ENCODE results near the gene ALG12. TPM values are rescaled to one million over a fixed set of nuclear protein-coding genes. Genes with fewer than 3 reads are reported as not detected.

The ALG12 gene
- total RNA-seq, 2 experiments from 2014 or later, result 11.4 to 11.7 TPM

DNA sequence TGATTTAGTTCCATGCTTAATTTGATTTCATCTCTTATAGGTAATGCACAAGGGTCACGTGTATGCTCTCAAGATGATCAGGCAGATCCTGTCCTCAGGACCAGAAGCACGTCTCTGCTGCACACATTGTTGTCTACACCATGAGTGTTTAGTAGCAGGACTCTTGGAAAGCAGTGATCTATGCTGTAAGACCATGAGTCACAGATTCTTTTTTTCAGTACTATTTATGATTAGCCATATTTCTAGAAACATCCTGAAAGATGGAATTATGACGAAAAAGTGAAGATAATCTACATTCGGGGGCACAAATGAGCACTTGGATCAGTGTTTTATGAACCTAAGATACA is 35.0 kb downstream of the ALG12 start:
- Histone ChIP-seq H2AFZ (ENCODE audit: low read length) (no peak overlapping the region), H4K20me1 (ENCODE audit: insufficient read depth, low read length) (no peaks in the 10 kb centered on the region), H3K27ac (ENCODE audit: low read depth, low read length, poor library complexity, severe bottlenecking) (no peak overlapping the region), H3K4me1 (ENCODE audit: insufficient read depth, low read length, poor library complexity, severe bottlenecking) (no peaks in the 10 kb centered on the region), H3K4me2 (ENCODE audit: low read length) (no peak overlapping the region), H3K79me2 (ENCODE audit: insufficient read depth, low read depth, low read length) (peaks cover 30% of the 10 kb centered on the region; the same call in 1 of the 2 replicates), H3K36me3 (ENCODE audit: insufficient read depth, low read length) (peaks cover 63% of the 10 kb centered on the region), H3K9me3 (ENCODE audit: low read length) (no peaks in the 10 kb centered on the region), H3K9me2 (ENCODE audit: insufficient read depth, low read length) (no peaks in the 10 kb centered on the region), H3K4me3 (ENCODE audit: low read depth, low read length, poor library complexity, severe bottlenecking) (no peak overlapping the region)
- POLR2A ChIA-PET, result no interaction called here
- BruUV-seq (replicated peaks), result no TSS peak
- TF ChIP-seq, protein P1, sequence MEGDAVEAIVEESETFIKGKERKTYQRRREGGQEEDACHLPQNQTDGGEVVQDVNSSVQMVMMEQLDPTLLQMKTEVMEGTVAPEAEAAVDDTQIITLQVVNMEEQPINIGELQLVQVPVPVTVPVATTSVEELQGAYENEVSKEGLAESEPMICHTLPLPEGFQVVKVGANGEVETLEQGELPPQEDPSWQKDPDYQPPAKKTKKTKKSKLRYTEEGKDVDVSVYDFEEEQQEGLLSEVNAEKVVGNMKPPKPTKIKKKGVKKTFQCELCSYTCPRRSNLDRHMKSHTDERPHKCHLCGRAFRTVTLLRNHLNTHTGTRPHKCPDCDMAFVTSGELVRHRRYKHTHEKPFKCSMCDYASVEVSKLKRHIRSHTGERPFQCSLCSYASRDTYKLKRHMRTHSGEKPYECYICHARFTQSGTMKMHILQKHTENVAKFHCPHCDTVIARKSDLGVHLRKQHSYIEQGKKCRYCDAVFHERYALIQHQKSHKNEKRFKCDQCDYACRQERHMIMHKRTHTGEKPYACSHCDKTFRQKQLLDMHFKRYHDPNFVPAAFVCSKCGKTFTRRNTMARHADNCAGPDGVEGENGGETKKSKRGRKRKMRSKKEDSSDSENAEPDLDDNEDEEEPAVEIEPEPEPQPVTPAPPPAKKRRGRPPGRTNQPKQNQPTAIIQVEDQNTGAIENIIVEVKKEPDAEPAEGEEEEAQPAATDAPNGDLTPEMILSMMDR (conservative IDR thresholded peaks at IDR 0.05; ENCODE audit: low read length), result no peak
- no peak for TF ChIP-seq EZH2phosphoT487 (IDR thresholded peaks at IDR 0.05; ENCODE audit: borderline replicate concordance, low read depth, low read length)
- DNase-seq (ENCODE audit: low spot score), result no peak
- intact Hi-C loops (cut with micrococcal nuclease; ENCODE audit: unreplicated experiment), result no loop called here
- CTCF ChIA-PET (ENCODE audit: unreplicated experiment), result no interaction called here

DNA sequence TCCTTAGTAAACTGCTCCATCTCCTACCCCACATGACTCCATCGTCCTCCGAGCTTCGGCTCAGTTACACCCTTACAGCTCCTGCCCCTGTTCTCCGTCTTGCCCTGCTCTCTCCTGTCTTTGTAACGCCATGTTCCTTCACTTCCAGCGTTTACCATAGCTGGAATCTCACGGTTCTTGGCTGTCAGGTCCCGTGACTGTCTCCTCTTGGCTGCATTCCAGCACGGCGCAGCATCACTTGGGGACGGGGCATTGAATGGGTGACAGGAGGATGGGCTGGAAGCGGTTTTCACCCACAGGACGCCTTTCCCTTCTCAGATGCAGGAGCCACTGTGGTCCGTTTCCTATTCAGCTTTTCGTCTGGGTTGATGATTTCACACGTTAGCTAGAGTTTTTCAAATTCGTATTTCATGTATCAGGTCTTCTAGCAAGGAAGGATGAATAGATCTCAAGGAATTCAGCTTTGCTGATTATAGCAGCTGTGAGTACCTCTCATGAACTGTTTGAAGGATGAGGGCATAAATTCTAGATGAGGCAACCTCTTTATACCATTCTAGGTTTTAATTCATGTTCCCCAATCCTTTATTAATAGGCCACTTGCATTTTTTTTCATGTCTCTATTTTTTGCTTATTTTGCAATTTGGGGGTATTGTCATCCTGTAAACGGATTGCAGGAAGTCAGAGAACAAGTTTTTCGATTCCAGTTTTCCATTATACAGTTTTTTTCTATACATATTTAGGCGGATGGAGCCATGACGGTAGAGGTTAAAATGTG is 35.5 kb downstream of the ALG12 start:
- no peaks in the 10 kb centered on the region for H3K4me1 ChIP-seq (ENCODE audit: insufficient read depth, low read length, poor library complexity, severe bottlenecking)
- H3K79me2 ChIP-seq (ENCODE audit: insufficient read depth, low read depth, low read length), result peaks cover 33% of the 10 kb centered on the region; the same call in 1 of the 2 replicates
- H2AFZ ChIP-seq (ENCODE audit: low read length), result no peak overlapping the region
- H3K27ac ChIP-seq (ENCODE audit: low read depth, low read length, poor library complexity, severe bottlenecking), result no peak overlapping the region
- peaks cover 63% of the 10 kb centered on the region for H3K36me3 ChIP-seq (ENCODE audit: insufficient read depth, low read length)
- H3K9me2 ChIP-seq (ENCODE audit: insufficient read depth, low read length), result no peaks in the 10 kb centered on the region
- TF ChIP-seq, protein P1 (conservative IDR thresholded peaks at IDR 0.05; ENCODE audit: low read length), result no peak
- POLR2A ChIA-PET, result interaction anchor here (1.1 kb wide), 1 partner anchor 12 kb away, joined by 3 read pairs; no protein-coding TSS in a partner anchor
- H3K4me2 ChIP-seq (ENCODE audit: low read length), result no peak overlapping the region
- no TSS peak for BruUV-seq (replicated peaks)
- H3K4me3 ChIP-seq (ENCODE audit: low read depth, low read length, poor library complexity, severe bottlenecking), result no peak overlapping the region
- H3K9me3 ChIP-seq (ENCODE audit: low read length), result no peaks in the 10 kb centered on the region
- CTCF ChIA-PET (ENCODE audit: unreplicated experiment), result no interaction called here
- H4K20me1 ChIP-seq (ENCODE audit: insufficient read depth, low read length), result no peaks in the 10 kb centered on the region
- DNase-seq (ENCODE audit: low spot score), result no peak
- intact Hi-C loops (cut with micrococcal nuclease; ENCODE audit: unreplicated experiment), result no loop called here

DNA sequence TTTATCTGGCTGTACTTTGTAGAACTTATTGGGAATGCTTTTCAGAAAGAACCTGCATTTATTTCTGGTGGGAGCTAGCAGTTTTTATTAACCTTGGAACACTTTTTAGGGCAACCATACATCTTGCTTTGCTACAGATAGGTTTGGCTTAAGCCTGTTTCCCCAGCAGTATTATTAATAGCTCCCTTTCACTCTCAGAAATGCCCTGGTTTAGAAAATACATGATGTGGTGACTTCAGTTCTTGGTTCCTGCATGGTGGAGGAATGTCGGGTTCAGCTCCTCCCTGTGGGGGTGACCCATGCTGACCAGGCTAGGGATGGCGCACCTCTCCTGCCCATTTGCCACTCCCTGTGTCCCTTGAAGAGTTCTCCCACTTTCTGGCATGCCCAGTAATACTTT is 36.4 kb downstream of the ALG12 start:
- Histone ChIP-seq H3K4me3 (ENCODE audit: low read depth, low read length, poor library complexity, severe bottlenecking) (no peak overlapping the region), H2AFZ (ENCODE audit: low read length) (no peak overlapping the region), H3K36me3 (ENCODE audit: insufficient read depth, low read length) (peaks cover 60% of the 10 kb centered on the region), H3K79me2 (ENCODE audit: insufficient read depth, low read depth, low read length) (peaks cover 35% of the 10 kb centered on the region; the same call in 1 of the 2 replicates), H3K4me2 (ENCODE audit: low read length) (no peak overlapping the region), H3K9me2 (ENCODE audit: insufficient read depth, low read length) (no peaks in the 10 kb centered on the region), H3K27ac (ENCODE audit: low read depth, low read length, poor library complexity, severe bottlenecking) (no peak overlapping the region), H4K20me1 (ENCODE audit: insufficient read depth, low read length) (no peaks in the 10 kb centered on the region), H3K9me3 (ENCODE audit: low read length) (no peaks in the 10 kb centered on the region), H3K4me1 (ENCODE audit: insufficient read depth, low read length, poor library complexity, severe bottlenecking) (no peaks in the 10 kb centered on the region)
- ChIA-PET CTCF (ENCODE audit: unreplicated experiment) (no interaction called here), POLR2A (interaction anchor here (1.1 kb wide), 1 partner anchor 11 kb away, joined by 3 read pairs; no protein-coding TSS in a partner anchor)
- TF ChIP-seq, protein P1 (conservative IDR thresholded peaks at IDR 0.05; ENCODE audit: low read length), result no peak
- TF ChIP-seq EZH2phosphoT487 (IDR thresholded peaks at IDR 0.05; ENCODE audit: borderline replicate concordance, low read depth, low read length), result no peak
- BruUV-seq (replicated peaks), result no TSS peak
- DNase-seq (ENCODE audit: low spot score), result no peak
- intact Hi-C loops (cut with micrococcal nuclease; ENCODE audit: unreplicated experiment), result no loop called here

Measured in OCI-LY7 (cell line).